HL-60 (cell line): ENCODE results near the gene SMARCA1.

Experiments used
- GABPA ChIP-seq: IDR thresholded peaks from 2 replicates; pipeline ENCODE4 v1.6.1; 2012; ENCODE audit warnings: low read depth
- SPI1 ChIP-seq: IDR thresholded peaks from 2 replicates; pipeline ENCODE4 v1.6.1; 2012; ENCODE audit warnings: low read depth, mild to moderate bottlenecking, borderline replicate concordance
- TF ChIP-seq, protein P1 (sequence below): IDR thresholded peaks from one replicate; pipeline ENCODE4 v1.5.1; 2011; ENCODE audit warnings: low read length, control low read depth, inconsistent platforms; ENCODE audit not compliant: insufficient read depth
- TF ChIP-seq, protein P2 (sequence below): IDR thresholded peaks from 2 replicates; pipeline ENCODE4 v1.6.1; 2012; ENCODE audit warnings: low read depth; ENCODE audit not compliant: insufficient replicate concordance

DNA sequence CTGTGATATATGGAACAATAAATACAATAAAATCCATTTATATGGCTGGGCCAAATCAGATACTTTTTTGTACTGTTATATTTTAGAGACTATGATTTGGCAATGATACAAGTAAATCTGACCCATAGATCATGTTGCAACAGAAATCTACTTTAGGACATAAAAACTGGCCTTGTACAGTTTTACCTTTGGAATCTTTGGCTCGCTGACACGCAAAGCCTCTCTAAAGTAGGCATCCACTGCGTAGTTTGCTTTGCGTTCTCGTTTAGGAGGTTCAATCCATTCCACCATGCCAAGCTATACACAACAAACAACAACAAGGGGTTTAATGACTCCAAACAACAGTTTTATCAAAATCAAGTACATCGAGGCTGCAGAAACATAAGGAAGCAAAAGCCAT is 42.4 kb downstream of the SMARCA1 start:
- TF ChIP-seq, protein P1, sequence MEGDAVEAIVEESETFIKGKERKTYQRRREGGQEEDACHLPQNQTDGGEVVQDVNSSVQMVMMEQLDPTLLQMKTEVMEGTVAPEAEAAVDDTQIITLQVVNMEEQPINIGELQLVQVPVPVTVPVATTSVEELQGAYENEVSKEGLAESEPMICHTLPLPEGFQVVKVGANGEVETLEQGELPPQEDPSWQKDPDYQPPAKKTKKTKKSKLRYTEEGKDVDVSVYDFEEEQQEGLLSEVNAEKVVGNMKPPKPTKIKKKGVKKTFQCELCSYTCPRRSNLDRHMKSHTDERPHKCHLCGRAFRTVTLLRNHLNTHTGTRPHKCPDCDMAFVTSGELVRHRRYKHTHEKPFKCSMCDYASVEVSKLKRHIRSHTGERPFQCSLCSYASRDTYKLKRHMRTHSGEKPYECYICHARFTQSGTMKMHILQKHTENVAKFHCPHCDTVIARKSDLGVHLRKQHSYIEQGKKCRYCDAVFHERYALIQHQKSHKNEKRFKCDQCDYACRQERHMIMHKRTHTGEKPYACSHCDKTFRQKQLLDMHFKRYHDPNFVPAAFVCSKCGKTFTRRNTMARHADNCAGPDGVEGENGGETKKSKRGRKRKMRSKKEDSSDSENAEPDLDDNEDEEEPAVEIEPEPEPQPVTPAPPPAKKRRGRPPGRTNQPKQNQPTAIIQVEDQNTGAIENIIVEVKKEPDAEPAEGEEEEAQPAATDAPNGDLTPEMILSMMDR, result no peak
- no peak for TF ChIP-seq GABPA
- TF ChIP-seq, protein P2, sequence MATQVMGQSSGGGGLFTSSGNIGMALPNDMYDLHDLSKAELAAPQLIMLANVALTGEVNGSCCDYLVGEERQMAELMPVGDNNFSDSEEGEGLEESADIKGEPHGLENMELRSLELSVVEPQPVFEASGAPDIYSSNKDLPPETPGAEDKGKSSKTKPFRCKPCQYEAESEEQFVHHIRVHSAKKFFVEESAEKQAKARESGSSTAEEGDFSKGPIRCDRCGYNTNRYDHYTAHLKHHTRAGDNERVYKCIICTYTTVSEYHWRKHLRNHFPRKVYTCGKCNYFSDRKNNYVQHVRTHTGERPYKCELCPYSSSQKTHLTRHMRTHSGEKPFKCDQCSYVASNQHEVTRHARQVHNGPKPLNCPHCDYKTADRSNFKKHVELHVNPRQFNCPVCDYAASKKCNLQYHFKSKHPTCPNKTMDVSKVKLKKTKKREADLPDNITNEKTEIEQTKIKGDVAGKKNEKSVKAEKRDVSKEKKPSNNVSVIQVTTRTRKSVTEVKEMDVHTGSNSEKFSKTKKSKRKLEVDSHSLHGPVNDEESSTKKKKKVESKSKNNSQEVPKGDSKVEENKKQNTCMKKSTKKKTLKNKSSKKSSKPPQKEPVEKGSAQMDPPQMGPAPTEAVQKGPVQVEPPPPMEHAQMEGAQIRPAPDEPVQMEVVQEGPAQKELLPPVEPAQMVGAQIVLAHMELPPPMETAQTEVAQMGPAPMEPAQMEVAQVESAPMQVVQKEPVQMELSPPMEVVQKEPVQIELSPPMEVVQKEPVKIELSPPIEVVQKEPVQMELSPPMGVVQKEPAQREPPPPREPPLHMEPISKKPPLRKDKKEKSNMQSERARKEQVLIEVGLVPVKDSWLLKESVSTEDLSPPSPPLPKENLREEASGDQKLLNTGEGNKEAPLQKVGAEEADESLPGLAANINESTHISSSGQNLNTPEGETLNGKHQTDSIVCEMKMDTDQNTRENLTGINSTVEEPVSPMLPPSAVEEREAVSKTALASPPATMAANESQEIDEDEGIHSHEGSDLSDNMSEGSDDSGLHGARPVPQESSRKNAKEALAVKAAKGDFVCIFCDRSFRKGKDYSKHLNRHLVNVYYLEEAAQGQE, result no peak
- no peak for TF ChIP-seq SPI1
